NOMO-1 treated with DMSO at 0.1 percent for 48 hours (cell line): Measurements from ENCODE around the gene MCTS1.
"Not testable (repeated sequence)": the region's sequence is repeated elsewhere in the genome, so short reads cannot be mapped to it uniquely, and the experiment has no call there.

Source experiments
- DNase-seq: peaks from one replicate; lab custom pipeline; 2025; ENCODE audit not compliant: unreplicated experiment; lab: John Stamatoyannopoulos, UW

The MCTS1 gene, protein sequence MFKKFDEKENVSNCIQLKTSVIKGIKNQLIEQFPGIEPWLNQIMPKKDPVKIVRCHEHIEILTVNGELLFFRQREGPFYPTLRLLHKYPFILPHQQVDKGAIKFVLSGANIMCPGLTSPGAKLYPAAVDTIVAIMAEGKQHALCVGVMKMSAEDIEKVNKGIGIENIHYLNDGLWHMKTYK

DNA sequence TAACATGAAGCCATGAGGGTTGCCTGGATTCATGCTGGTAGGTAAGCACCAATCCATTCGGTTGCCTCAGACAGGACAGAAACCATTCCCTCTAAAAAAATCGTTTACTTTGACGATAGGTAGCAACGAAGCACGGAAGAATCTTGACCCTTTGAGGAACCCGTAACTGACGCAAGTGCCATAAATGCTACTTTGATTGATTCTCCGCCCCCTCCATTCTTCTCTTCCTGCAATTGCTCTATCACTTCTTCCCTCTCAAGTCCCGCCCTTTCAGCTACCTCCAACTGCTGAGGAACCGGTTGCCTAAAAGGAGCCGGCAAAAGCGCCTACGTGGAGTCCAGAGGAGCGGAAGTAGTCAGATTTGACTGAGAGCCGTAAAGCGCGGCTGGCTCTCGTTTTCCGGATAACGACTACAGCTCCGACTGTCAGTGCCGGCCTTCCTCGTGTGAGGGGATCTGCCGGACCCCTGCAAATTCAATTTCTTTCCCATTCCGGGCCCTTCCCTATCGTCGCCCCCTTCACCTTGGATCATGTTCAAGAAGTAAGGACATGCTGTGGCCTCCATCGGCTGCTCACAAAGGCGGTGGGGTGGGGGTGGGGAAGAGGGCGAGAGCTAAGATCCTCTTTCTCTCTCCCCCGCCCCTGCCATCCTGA is at the start of gene MCTS1:
TSS of gene MCTS1 (plus strand) at position 395 of the 654 bp plus-strand sequence. CDS start at position 531, 136 bp downstream.
- DNase-seq = peak; percentile 96

DNA sequence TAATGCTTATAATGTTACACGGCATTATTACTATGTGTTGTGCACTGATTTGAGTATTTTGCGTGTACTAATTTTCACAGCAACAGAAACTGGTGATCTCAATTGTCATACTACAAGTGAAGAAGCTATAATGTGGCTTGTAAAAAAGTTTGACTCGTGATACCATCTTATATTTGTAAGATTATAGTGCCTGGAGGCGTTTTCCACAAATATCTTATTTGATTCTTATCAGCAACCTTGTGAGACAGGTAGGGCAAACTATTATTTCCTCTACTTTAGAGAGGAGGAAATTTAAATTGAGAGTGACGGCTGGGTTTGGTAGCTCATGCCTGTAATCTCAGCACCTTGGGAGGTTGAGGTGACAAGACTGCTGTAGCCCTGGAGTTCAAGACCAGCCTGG is 47.6 kb upstream of the MCTS1 start:
- DNase-seq = no peak

DNA sequence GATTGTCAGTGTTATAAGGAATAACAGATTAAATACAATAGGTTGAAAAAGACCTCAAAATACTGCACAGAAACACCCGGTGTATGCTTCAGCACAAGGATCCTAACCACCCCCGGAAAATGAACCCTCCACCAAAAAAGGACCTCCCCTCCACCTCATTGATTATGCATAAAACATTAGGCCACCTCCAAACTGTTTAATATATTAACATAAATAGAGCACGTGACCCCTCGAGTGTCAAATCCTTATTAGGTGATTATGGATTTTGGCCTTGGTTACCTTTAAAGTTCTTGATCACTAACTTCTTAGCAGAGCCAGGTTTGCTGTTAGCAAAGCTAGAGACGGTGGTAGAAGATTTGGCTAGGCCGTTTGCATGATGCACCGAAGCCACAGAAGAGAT is 44.1 kb upstream of the MCTS1 start:
- DNase-seq = no peak

DNA sequence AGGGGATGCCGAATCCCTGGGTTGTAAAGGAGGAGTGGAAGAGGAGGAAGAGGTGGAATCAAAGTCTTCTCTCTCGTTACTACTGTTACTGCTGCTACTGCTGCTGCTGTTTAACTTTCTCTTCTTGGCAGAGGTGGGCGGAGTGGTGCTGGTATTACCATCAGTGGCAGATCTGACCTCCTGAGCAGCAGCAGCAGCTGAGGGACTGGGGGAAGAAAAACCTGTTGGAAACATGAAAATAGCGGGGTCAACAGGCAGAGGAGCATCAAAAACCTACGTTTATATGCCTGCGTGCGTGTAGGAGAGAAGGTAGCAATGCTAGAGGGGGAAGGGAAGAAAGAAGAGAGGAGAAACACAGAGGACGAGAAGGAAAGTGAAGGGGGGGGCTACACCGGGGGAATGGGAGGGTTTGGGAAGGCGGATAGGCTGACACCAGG is 43.5 kb upstream of the MCTS1 start:
- DNase-seq = no peak

DNA sequence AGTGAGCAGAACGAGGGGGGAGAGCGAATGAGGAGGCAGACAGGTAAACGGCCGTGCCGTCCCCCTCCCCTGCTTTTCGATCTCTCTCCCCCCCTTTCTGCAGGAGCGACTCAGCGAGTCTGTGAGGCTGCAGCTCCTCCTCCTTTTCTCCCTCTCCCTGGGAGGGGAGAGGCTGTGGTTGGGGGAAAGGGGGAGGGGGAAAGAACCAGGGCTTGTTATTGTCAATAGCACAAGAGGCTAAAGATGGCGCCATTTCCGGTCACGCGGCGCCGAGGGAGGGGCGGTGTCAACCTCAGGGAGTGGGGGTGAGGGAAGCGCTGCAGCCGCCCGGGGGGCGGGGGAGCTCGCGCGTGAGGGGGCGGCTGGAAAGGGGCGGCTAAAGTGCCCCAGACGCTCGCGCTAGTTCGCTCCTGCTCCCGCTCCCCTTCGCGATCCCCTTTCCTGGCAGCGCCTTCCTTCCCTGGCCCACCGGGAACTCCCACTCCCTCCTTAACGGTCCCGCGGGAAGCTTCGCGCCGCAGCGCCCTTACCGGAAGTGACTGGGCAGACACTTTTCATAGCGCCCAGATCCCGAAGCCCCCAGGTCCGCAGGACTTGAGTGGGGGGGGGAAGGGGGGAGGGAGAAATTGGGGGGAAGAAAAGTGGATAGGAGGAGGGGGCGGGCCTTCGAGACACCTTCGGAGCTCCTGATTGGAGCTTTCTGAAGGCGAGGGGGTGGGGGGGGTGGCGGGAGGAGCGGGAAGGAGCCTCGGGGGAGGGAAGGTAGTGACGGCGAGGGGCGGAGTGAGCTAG is 42.9 kb upstream of the MCTS1 start, which contains the start of gene CUL4B:
TSS of gene CUL4B (minus strand) at position 121 of the 792 bp plus-strand sequence. CDS start 324 bp downstream, outside the sequence.
- peak; percentile 86 for DNase-seq

DNA sequence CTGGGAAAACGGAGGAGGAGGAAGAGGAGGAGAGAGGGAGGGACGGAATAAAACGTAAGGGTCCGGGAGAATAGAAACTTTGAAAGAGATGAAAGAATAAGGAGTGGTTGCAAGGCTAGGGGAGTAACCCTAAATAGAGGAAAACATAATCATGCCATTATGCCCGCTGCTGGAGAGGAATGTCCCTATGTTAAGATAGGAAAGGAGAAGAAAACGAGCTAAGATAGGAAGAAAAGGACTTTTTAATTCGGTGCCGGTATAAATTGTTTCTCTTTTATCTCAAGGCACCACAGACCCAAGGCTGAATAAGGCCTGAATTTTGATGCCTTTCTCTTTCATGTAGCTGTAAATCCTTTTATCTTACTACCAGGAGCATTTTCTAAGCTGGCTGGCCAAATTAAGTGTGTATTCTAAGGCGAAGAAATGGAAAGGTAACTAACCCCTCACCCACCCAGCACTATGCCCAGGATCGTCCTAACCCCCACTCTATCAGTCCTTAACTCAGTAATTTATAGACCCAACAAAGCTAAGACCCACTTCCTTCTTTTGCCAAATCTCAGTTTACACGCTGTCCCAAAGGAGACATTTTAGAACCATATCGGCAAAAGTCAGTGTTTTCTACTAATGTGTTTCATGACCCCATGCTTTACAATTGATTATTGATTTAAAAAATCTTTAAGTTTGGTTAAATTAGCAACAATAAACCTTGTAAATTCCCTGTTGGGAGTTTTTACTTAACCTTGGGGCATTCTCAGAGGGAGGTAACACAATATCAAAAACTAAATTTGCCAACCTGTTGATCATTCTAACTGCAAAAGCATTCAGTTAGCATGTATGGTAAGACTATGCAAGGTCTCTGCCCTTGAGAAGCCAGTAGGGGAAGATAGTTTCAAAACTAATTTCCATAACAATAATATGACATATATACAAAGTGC is 42.0 kb upstream of the MCTS1 start:
- no peak for DNase-seq

DNA sequence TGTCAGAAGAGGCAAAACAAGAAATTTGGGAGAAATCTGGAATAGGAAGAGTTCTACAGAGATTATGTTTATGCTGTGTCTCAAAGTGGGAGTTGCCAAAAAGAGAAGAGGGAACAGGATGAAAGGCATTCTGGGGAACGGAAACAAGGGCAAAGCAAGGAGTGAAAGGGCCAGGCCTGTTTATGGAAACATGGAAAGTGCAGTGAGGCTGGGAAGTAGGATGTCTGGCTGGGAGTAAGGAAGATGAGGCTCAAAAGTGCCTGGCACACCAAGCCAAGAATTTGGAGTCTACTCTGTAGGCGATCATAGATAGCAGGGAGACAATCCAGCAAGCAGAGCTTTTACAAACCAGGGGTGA is 41.4 kb upstream of the MCTS1 start:
- DNase-seq = no peak

DNA sequence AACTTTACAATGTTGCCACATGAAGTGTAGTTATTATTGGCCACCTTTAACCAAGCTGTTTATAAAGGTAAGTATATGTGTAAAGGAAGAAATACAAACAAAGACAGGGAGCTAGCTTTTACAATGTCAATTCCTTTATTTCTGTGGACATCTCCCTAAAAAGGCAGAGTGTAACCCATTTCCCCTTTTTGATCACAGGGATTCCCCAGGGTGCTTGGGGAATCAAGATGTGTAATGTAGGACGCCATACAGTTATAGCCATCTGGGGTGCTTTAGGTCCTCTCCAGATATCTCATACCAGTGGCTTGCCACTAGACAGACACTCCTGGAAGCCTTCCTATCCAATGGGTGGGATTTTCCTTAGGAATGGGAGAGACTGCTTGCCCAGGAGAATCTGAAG is 39.0 kb upstream of the MCTS1 start:
- DNase-seq = no peak

DNA sequence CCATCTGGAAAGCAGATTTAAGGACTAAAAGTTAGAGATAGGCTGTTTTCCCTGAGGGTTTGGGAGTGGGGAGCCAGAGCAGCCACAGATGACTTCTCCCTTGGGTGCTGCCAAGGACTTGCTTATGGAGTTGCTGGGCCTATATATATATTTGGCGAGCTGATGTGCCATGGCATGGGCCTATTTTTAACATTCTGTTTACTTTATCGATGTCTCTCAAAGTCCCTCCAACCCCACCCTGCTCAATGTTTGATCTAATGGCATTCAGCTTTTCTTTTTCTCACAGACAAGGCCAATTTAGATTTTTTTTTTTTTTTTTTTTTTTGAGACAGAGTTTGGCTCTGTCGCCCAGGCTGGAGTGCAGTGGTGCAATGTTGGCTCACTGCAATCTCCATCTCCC is 37.1 kb upstream of the MCTS1 start:
- no peak for DNase-seq

DNA sequence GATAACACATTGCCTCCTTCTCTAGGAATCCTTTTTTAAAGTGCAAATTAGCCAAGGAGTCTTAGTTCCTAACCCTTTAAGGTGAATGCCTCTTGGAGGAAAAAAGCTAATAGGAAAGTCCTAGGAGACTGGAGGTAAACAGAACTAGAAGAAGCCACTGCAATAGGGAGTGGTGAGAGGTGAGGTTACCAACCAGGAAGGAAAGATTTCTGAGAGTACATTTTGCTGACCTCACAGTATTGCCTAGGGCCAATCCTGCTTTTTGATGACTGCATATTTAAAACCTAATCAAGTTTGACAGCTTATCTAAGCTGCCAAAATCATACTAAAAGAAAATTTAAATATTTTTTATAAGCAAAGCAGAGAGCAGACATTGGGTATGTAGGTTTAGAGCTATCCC is 35.9 kb upstream of the MCTS1 start:
- no peak for DNase-seq

DNA sequence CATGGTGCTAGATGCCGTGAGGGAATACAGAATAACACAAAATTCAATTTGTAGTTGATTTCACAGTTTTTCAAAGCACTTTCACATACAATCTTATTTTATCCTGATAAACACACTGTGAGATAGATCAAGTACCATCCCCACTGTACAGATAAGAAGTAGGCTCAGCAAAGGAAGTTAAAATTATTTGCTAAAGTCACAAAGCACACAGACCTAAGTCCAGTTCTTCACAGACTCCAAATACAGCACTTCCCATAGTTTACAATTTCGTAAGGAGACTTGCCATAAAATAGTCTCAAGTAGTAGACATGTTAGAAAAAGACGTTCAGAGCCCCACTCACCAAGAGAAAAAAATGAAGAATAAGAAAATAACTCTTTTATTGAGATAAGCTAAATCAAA is 35.3 kb upstream of the MCTS1 start:
- no peak for DNase-seq

DNA sequence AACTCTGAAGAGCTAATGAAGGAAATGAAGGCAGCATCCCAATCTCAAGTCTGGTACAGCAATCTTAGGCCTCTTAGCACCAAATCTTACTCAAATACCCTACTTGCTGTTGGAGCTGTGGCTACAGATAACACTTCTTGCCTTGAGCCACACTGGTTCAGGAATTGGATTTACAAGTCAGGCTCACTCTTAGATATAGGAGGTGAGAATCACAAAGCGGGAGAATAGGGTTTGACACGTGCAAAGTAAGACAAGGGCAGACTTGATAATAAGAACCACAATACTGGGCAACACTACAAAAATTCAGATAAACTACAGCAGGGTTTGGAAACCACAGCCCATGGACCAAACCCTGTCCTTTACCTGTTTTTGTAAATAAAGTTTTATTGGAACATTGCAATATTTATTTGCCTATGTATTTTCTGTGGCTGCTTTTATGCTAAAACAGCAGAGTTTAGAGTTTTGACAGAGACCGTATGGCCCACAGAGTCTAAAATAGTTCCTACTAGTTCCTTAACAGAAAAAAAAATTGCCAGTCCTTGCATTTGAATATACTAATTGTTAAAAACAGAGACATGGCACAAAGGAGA is 33.8 kb upstream of the MCTS1 start:
- DNase-seq = no peak

DNA sequence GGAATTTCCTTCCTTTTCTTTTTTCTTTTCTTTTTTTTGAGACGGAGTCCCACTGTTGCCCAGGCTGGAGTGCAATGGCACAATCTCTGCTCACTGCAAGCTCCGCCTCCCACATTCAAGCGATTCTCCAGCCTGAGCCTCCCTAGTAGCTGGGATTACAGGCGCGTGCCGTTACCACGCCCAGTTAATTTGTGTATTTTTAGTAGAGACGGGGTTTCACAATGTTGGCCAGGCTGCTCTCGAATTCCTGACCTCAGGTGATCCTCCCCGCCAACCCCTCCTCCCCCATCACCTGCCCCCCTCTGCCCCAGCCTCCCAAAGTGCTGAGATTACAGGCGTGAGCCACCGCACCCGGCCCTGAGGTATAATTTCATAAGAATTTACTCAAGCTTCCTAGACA is 30.1 kb upstream of the MCTS1 start:
- DNase-seq = not testable (repeated sequence)

DNA sequence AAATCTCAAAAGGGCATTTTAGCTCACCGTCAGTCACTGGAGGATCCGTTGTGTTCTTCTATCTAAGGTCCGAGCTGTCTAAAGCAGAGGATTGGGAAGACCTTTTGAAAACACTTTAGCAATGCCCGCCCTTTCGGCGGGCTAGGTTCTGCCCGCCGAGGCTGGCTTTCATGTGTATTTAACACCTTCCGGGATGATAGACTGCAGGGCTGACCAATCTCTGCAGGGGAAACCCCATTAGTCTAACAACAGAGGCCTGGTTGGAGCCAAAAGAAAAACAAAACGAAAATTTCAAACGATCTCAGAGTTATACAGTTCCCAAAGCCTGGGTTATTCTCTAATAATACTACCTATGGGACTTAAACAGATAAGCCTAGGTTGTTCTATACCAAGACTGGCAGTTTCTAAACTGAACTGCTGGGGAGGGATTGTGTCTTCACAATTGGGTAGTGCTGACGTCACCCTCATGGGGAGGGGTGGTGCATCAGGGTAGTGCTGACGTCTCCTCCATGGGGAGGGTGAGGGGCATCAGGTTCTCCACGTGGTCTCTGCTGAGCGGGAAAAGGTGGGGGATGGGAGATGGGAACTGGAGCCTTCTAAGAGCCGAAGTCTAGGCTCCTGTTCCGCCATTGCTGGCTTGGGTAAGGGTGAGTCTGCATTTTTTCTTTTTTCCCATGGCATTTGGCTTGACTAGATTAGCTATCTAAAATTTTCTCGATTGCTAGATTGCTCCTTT is 28.4 kb upstream of the MCTS1 start:
- no peak for DNase-seq

DNA sequence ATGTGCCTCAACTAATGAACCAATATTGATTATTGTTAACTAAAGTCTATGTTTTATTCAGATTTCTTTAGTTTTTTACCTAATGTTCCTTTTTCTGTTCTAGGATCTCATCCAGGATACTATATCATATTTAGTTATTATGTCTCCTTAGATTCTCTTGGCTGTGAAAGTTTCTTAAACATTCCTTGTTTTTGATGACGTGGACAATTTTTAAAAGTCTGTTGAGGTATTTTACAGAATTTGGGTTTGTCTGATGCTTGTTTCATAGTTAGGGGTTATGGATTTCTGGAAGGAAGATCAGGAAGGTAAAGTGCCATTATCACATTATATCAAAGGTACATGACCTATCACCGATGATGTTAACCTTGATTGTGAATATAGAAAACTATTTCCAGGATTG is 18.2 kb upstream of the MCTS1 start:
- DNase-seq = no peak

DNA sequence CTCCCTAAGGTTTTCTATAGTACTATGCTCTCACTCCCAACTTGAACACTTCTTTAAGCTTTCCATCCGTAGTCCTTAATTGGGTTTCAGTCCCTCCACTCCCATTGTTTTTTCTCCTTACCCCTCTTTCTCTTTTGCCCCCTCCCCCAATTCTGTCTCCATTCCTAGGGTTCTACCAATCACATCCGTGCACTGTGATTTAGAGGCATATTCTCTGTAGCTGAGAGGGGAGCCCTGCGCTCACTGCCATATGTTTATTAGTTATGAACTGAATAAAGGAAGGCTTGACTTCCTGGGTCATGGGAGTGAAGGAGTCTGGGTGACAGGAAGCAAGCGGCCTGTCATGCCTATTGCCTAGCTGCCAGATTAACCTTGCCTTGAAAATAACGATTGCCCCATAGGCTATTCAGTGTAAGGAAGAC is 471 bp downstream of the MCTS1 start:
- DNase-seq = peak; percentile 19

DNA sequence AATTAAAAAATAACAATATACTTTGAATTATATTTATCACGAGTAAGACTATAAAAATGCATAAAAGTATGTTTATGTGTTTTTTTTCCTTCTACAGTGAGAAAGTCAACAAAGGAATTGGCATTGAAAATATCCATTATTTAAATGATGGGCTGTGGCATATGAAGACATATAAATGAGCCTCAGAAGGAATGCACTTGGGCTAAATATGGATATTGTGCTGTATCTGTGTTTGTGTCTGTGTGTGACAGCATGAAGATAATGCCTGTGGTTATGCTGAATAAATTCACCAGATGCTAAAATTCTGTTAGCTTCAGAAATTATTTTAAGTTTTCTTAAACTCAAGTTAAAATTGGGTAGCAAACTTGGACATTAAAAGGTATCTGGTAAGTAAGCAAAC is 8.2 kb downstream of the MCTS1 start:
- DNase-seq = no peak

DNA sequence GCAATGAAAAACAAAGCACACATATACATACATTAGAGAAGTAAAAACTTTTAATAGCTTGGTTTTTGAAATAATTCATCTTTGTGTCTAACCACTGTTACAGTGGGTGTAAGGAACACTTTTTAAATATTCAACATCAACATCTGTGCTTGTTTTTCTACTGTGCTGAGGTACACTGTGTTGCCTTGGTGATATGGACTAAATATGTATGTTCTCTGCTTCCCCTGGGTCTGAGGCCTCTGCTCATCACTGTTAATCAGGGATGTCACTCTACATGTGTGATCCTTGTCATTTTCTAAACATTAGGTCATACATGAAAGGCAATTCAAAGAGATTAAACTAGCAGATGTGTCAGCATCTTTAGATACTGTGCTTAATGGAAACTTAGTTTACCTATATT is 10.9 kb downstream of the MCTS1 start:
- DNase-seq = no peak

DNA sequence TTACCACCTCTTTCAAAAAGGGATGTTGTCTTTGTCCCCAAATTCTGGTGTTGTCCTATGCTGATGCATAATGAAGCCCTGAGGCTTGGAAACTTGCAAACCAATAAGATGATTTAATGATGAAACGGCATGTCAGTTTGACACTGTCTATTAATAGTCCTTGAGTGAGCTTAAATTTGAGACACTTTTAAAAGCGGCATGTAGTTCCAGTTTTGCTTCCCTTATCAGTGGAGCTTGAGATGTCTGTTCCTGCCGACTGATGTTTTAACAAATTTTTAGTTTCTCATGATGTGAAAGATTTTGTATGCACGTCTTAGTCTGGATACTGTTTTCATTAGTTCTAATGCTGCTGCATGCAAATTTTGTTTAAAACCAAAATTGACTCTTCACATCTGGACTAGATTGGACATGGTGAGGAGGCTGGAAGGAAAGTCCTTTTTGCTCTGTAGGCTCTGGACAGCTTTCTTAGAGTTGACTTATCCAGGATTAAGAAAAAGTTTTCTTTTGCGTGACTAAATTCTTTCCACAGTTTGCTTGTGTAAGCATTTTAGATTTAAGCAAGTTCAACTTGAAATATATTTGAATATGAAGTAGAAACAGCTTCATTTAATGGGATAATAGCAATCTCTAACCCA is 14.2 kb downstream of the MCTS1 start:
- peak; percentile 51 for DNase-seq

DNA sequence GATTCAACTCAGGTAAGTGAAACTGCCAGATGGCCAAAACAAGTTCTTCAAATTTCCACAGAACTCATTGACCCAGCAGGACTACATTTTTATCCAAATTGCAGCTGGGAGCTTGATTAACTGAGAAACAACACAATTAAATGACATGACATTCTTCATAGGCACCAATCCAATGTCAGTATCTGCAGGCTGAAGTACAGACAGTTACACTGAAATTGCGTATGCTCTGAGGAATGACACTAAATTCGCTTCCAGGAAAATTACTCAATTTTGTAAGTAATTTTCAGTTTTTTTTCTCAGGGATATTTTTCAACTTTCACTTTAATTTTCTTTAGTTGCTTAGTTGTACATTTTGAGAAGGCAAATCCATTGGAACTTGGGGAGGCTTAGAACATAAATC is 21.5 kb downstream of the MCTS1 start:
- DNase-seq = no peak
